ENCODE results near the gene CENPP. TPM values are rescaled to one million over a fixed set of nuclear protein-coding genes. Genes with fewer than 3 reads are reported as not detected.

Gene CENPP
- total RNA-seq, 1 experiment from 2014 or later, result 4.2 TPM

- H3K36me3 Mint-ChIP-seq (ENCODE audit: insufficient read depth, unreplicated experiment), result peaks cover 96% of the 10 kb centered on the region
Observed at GRCh38 chr9:92644278-92644677, 318.5 kb downstream of the CENPP start.

GRCh38 chr9:92645041-92645440 is 319.3 kb downstream of the CENPP start:
- BruUV-seq (replicated peaks), result no TSS peak
- POLR2A ChIA-PET, result interaction anchor here (1.3 kb wide), 1 partner anchor 319 kb away, joined by 3 read pairs; the partner anchor contains the start of gene CENPP
- no peak for DNase-seq (ENCODE audit: unreplicated experiment)
- H3K4me1 Mint-ChIP-seq (ENCODE audit: insufficient read depth, unreplicated experiment), result no peaks in the 10 kb centered on the region
- H3K27me3 Mint-ChIP-seq (ENCODE audit: insufficient read depth, unreplicated experiment), result no peaks in the 10 kb centered on the region
- CTCF ChIA-PET, result interaction anchor here (2.9 kb wide), 1 partner anchor 11 kb away, joined by 13 read pairs; no protein-coding TSS in a partner anchor
- intact Hi-C loops (cut with micrococcal nuclease), result no loop called here
- peaks cover 96% of the 10 kb centered on the region for H3K36me3 Mint-ChIP-seq (ENCODE audit: insufficient read depth, unreplicated experiment)
- H3K9me3 Mint-ChIP-seq (ENCODE audit: unreplicated experiment), result no peaks in the 10 kb centered on the region
- TF ChIP-seq, protein P1, sequence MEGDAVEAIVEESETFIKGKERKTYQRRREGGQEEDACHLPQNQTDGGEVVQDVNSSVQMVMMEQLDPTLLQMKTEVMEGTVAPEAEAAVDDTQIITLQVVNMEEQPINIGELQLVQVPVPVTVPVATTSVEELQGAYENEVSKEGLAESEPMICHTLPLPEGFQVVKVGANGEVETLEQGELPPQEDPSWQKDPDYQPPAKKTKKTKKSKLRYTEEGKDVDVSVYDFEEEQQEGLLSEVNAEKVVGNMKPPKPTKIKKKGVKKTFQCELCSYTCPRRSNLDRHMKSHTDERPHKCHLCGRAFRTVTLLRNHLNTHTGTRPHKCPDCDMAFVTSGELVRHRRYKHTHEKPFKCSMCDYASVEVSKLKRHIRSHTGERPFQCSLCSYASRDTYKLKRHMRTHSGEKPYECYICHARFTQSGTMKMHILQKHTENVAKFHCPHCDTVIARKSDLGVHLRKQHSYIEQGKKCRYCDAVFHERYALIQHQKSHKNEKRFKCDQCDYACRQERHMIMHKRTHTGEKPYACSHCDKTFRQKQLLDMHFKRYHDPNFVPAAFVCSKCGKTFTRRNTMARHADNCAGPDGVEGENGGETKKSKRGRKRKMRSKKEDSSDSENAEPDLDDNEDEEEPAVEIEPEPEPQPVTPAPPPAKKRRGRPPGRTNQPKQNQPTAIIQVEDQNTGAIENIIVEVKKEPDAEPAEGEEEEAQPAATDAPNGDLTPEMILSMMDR (IDR thresholded peaks at IDR 0.05; ENCODE audit: unreplicated experiment), result no peak
- H3K27ac Mint-ChIP-seq (ENCODE audit: low read depth, unreplicated experiment), result no peak overlapping the region
- no peak overlapping the region for H3K4me3 Mint-ChIP-seq (ENCODE audit: unreplicated experiment)

More at GRCh38 chr9:92644278-92644677, 318.5 kb downstream of the CENPP start:
- intact Hi-C loops (cut with micrococcal nuclease), result no loop called here
- ChIA-PET CTCF (interaction anchor here (0.6 to 2.9 kb wide), 3 partner anchors 8 to 289 kb away, joined by 4 to 13 read pairs (median 4); no protein-coding TSS in a partner anchor), POLR2A (interaction anchor here (1.3 to 1.4 kb wide), 2 partner anchors 8 to 318 kb away, joined by 3 to 5 read pairs; partner anchors contain the start of gene CENPP)
- no TSS peak for BruUV-seq (replicated peaks)
- Mint-ChIP-seq H3K27ac (ENCODE audit: low read depth, unreplicated experiment) (no peak overlapping the region), H3K27me3 (ENCODE audit: insufficient read depth, unreplicated experiment) (no peaks in the 10 kb centered on the region), H3K4me1 (ENCODE audit: insufficient read depth, unreplicated experiment) (no peaks in the 10 kb centered on the region), H3K9me3 (ENCODE audit: unreplicated experiment) (no peaks in the 10 kb centered on the region), H3K4me3 (ENCODE audit: unreplicated experiment) (no peak overlapping the region)
- TF ChIP-seq, protein P1 (IDR thresholded peaks at IDR 0.05; ENCODE audit: unreplicated experiment), result no peak
- no peak for DNase-seq (ENCODE audit: unreplicated experiment)

DNA sequence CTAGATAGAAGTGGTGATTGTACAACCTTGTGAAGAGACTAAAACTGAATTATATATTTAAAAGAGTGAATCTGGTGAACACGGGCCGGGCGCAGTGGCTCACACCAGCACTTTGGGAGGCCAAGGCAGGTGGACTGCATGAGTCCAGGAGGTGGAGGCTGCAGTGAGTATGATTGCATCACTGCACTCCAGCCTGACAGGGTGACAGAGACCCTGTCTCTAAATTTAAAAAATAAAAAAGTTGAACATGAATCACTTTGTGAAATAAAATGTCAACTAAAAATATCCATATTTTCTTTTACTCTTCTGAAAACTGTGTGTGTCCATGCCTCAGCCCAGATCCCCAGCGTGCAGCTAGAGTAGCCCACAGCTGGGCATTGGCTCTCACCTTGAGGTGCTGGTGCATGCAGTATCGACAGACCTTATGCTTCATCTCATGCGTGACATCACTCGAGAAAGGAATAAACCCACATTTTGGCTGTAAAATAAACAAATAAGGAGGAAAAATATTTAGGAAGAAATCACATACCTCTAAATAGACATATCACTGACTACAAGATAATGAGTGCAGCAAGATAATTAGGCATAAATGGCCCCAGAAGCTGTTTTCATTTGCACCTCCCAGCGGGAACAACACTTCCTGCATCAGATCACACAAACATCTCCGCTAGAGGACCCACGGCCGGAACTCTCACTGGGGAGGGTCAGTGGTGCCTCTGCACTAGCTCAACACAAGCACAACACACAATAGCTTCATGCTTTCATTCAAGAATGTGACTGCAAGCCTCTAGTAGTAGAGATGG is 322.1 kb downstream of the CENPP start:
- ChIA-PET CTCF (interaction anchor here (0.7 to 1.4 kb wide), 4 partner anchors 12 to 20 kb away, joined by 3 to 5 read pairs (median 3); no protein-coding TSS in a partner anchor), POLR2A (interaction anchor here (0.6 to 1.1 kb wide), 2 partner anchors 11 to 682 kb away, joined by 3 to 4 read pairs; no protein-coding TSS in a partner anchor)
- peaks cover 3% of the 10 kb centered on the region for H3K4me1 Mint-ChIP-seq (ENCODE audit: insufficient read depth, unreplicated experiment)
- no TSS peak for BruUV-seq (replicated peaks)
- no peak for DNase-seq (ENCODE audit: unreplicated experiment)
- no peak overlapping the region for H3K4me3 Mint-ChIP-seq (ENCODE audit: unreplicated experiment)
- no peak overlapping the region for H3K27ac Mint-ChIP-seq (ENCODE audit: low read depth, unreplicated experiment)
- peaks cover 86% of the 10 kb centered on the region for H3K36me3 Mint-ChIP-seq (ENCODE audit: insufficient read depth, unreplicated experiment)
- no peaks in the 10 kb centered on the region for H3K9me3 Mint-ChIP-seq (ENCODE audit: unreplicated experiment)
- intact Hi-C loops (cut with micrococcal nuclease), result no loop called here
- H3K27me3 Mint-ChIP-seq (ENCODE audit: insufficient read depth, unreplicated experiment), result no peaks in the 10 kb centered on the region
- TF ChIP-seq, protein P1 (IDR thresholded peaks at IDR 0.05; ENCODE audit: unreplicated experiment), result no peak

DNA sequence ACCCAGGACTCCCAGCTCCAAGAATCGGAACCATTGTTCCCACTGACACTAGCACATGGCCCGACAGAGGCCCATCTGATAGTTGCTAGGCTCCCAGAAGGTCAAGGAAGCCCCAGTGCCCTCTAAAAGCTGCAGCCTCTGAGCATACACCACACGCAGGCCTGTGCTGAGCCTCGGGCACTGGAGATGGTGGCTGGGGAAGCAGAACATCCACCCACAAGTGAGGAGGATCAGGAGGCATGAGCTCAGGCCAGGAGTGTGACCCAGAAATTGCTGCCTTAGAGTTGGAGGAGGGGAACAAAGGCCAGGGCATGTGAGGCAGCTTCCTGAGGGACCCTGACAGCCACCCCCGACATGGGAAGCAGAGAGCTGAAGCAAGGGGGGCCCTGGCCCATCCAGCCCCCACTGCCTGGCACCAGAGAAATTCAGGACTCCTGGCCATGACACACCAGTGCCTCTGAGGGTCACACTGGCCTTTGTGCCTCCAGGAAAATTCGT is 322.8 kb downstream of the CENPP start:
- Mint-ChIP-seq H3K9me3 (ENCODE audit: unreplicated experiment) (no peaks in the 10 kb centered on the region), H3K27ac (ENCODE audit: low read depth, unreplicated experiment) (no peak overlapping the region), H3K36me3 (ENCODE audit: insufficient read depth, unreplicated experiment) (peaks cover 86% of the 10 kb centered on the region), H3K27me3 (ENCODE audit: insufficient read depth, unreplicated experiment) (no peaks in the 10 kb centered on the region), H3K4me1 (ENCODE audit: insufficient read depth, unreplicated experiment) (peaks cover 8% of the 10 kb centered on the region), H3K4me3 (ENCODE audit: unreplicated experiment) (no peak overlapping the region)
- TF ChIP-seq, protein P1 (IDR thresholded peaks at IDR 0.05; ENCODE audit: unreplicated experiment), result no peak
- intact Hi-C loops (cut with micrococcal nuclease), result no loop called here
- ChIA-PET CTCF (interaction anchor here (0.7 to 1.4 kb wide), 4 partner anchors 11 to 20 kb away, joined by 3 to 5 read pairs (median 3); no protein-coding TSS in a partner anchor), POLR2A (interaction anchor here (0.6 to 1.1 kb wide), 2 partner anchors 10 to 681 kb away, joined by 3 to 4 read pairs; no protein-coding TSS in a partner anchor)
- BruUV-seq (replicated peaks), result no TSS peak
- no peak for DNase-seq (ENCODE audit: unreplicated experiment)

Measured in MCF 10A (cell line).